Endothelial cell (in vitro differentiated cells): Measurements from ENCODE around the gene NDRG4. TPM values are rescaled to one million over a fixed set of nuclear protein-coding genes. Genes with fewer than 3 reads are reported as not detected.

Experiments used
- DNase-seq: peaks from one replicate; pipeline ENCODE4 v3.0.0; 2021; ENCODE audit warnings: low spot score
- H3K27ac Mint-ChIP-seq: one replicate; pipeline ENCODE4 v1.8.0; 2021; ENCODE audit warnings: mixed read lengths, inconsistent platforms; ENCODE audit not compliant: unreplicated experiment
- H3K27me3 Mint-ChIP-seq: one replicate; pipeline ENCODE4 v1.8.0; 2021; ENCODE audit warnings: mild to moderate bottlenecking, moderate library complexity, mixed read lengths, inconsistent platforms; ENCODE audit not compliant: unreplicated experiment
- H3K36me3 Mint-ChIP-seq: one replicate; pipeline ENCODE4 v1.8.0; 2021; ENCODE audit warnings: mild to moderate bottlenecking, low read depth, mixed read lengths, inconsistent platforms; ENCODE audit not compliant: unreplicated experiment
- H3K4me1 Mint-ChIP-seq: one replicate; pipeline ENCODE4 v1.8.0; 2021; ENCODE audit warnings: mild to moderate bottlenecking, mixed read lengths, inconsistent platforms; ENCODE audit not compliant: unreplicated experiment
- H3K4me3 Mint-ChIP-seq: one replicate; pipeline ENCODE4 v1.8.0; 2021; ENCODE audit warnings: mild to moderate bottlenecking, mixed read lengths, inconsistent platforms; ENCODE audit not compliant: unreplicated experiment
- H3K9me3 Mint-ChIP-seq: one replicate; pipeline ENCODE4 v1.8.0; 2021; ENCODE audit warnings: mixed read lengths, inconsistent platforms; ENCODE audit not compliant: unreplicated experiment
- CTCF ChIP-seq: fragments of 200-600 bp; sonication (generic); IDR thresholded peaks from one replicate; pipeline ENCODE4 v1.5.0; 2021; ENCODE audit warnings: antibody characterized with exemption; ENCODE audit not compliant: unreplicated experiment
- long read RNA-seq: library from polyadenylated mRNA; unstranded; transcript quantifications from one replicate; pipeline ENCODE4 v2.0.0, GENCODE V29; 2020; ENCODE audit not compliant: unreplicated experiment
- total RNA-seq: library from RNA; stranded (reverse); fragmentation: NEBNext Ultra II Directional; extraction: Animal tissue kit (Norgen Biotek cat#: 25700); gene quantifications from one replicate; pipeline ENCODE4 v1.2.1, GENCODE V29; 2021; ENCODE audit not compliant: unreplicated experiment

NDRG4 gene
- total RNA-seq: 5.9 TPM
- long read RNA-seq, partial matches to known transcripts: 0 of 2 reads
- long read RNA-seq, other reads (novel, unspliced or antisense): 0 of 2 reads

- peaks cover 16% of the 10 kb centered on the region for H3K27me3 Mint-ChIP-seq
- peak within 1 kb of the TSS; percentile 56 for H3K4me3 Mint-ChIP-seq
- no peak for TF ChIP-seq CTCF
- H3K9me3 Mint-ChIP-seq: no peaks in the 10 kb centered on the region
- peaks cover 2% of the 10 kb centered on the region for H3K4me1 Mint-ChIP-seq
- DNase-seq: peak; percentile 52
- H3K27ac Mint-ChIP-seq: no peak within 1 kb of the TSS
- no peaks in the 10 kb centered on the region for H3K36me3 Mint-ChIP-seq
These were observed at the start of gene NDRG4 for GRCh38 chr16:58499615-58500351. TSS of gene NDRG4 (plus strand) at chr16:58500143. CDS start at chr16:58500249, 106 bp downstream.

GRCh38 chr16:58450590-58450989 lies 49.4 kb upstream of the NDRG4 start:
- H3K27me3 Mint-ChIP-seq: peaks cover 9% of the 10 kb centered on the region
- H3K27ac Mint-ChIP-seq: no peak overlapping the region
- DNase-seq: no peak
- H3K36me3 Mint-ChIP-seq: no peaks in the 10 kb centered on the region
- H3K9me3 Mint-ChIP-seq: no peaks in the 10 kb centered on the region
- no peaks in the 10 kb centered on the region for H3K4me1 Mint-ChIP-seq
- no peak overlapping the region for H3K4me3 Mint-ChIP-seq
- no peak for TF ChIP-seq CTCF

- H3K27ac Mint-ChIP-seq: no peak overlapping the region
- no peaks in the 10 kb centered on the region for H3K36me3 Mint-ChIP-seq
- H3K9me3 Mint-ChIP-seq: no peaks in the 10 kb centered on the region
- peaks cover 9% of the 10 kb centered on the region for H3K27me3 Mint-ChIP-seq
- no peak overlapping the region for H3K4me3 Mint-ChIP-seq
- DNase-seq: no peak
- H3K4me1 Mint-ChIP-seq: peaks cover 1% of the 10 kb centered on the region
- no peak for TF ChIP-seq CTCF
These were observed 48.7 kb upstream of the NDRG4 start for GRCh38 chr16:58451265-58451689.

- Mint-ChIP-seq H3K4me1 (peaks cover 6% of the 10 kb centered on the region), H3K4me3 (no peak overlapping the region), H3K27ac (no peak overlapping the region), H3K36me3 (no peaks in the 10 kb centered on the region), H3K9me3 (no peaks in the 10 kb centered on the region), H3K27me3 (peaks cover 9% of the 10 kb centered on the region)
- DNase-seq: no peak
- TF ChIP-seq CTCF: no peak
These were observed 48.0 kb upstream of the NDRG4 start for GRCh38 chr16:58451945-58452401.

GRCh38 chr16:58452640-58453039 lies 47.3 kb upstream of the NDRG4 start:
- Mint-ChIP-seq H3K36me3 (no peaks in the 10 kb centered on the region), H3K4me3 (no peak overlapping the region), H3K4me1 (peaks cover 8% of the 10 kb centered on the region), H3K9me3 (no peaks in the 10 kb centered on the region), H3K27ac (no peak overlapping the region), H3K27me3 (peaks cover 9% of the 10 kb centered on the region)
- TF ChIP-seq CTCF: no peak
- no peak for DNase-seq
